ENCODE data around the gene CAVIN1. TPM values are rescaled to one million over a fixed set of nuclear protein-coding genes. Genes with fewer than 3 reads are reported as not detected.
A peak's percentile ranks its signal among the peaks of the same experiment; 100 is the strongest.
"Not testable (repeated sequence)": the region's sequence is repeated elsewhere in the genome, so short reads cannot be mapped to it uniquely, and the experiment has no call there.

Gene CAVIN1
- total RNA-seq, 1 experiment from 2014 or later, result 236 TPM

- peak; percentile 40 for DNase-seq (ENCODE audit: low read depth)
Observed at GRCh38 chr17:42378959-42379594, 44.0 kb downstream of the CAVIN1 start.

- no peak for DNase-seq (ENCODE audit: low read depth)
Observed at GRCh38 chr17:42378359-42378958, 44.6 kb downstream of the CAVIN1 start.

GRCh38 chr17:42373896-42374295 is 49.2 kb downstream of the CAVIN1 start:
- no peak for DNase-seq (ENCODE audit: low read depth)

- DNase-seq (ENCODE audit: low read depth), result no peak
Observed at GRCh38 chr17:42372142-42372541, 50.9 kb downstream of the CAVIN1 start.

GRCh38 chr17:42368797-42369561 is 54.1 kb downstream of the CAVIN1 start:
- DNase-seq (ENCODE audit: low read depth), result not testable (repeated sequence)

GRCh38 chr17:42368310-42368709 is 54.7 kb downstream of the CAVIN1 start:
- not testable (repeated sequence) for DNase-seq (ENCODE audit: low read depth)

GRCh38 chr17:42366176-42367023 is 56.7 kb downstream of the CAVIN1 start:
- DNase-seq (ENCODE audit: low read depth), result not testable (repeated sequence)

- peak; percentile 59 for DNase-seq (ENCODE audit: low read depth)
Observed at GRCh38 chr17:42365136-42365535, 57.9 kb downstream of the CAVIN1 start.

GRCh38 chr17:42363767-42364585 is 59.1 kb downstream of the CAVIN1 start:
- DNase-seq (ENCODE audit: low read depth), result no peak

GRCh38 chr17:42363231-42363630 is 59.8 kb downstream of the CAVIN1 start:
- no peak for DNase-seq (ENCODE audit: low read depth)

- DNase-seq (ENCODE audit: low read depth), result no peak
Observed at GRCh38 chr17:42362245-42362961, 60.7 kb downstream of the CAVIN1 start.

- DNase-seq (ENCODE audit: low read depth), result no peak
Observed at GRCh38 chr17:42361781-42362186, 61.3 kb downstream of the CAVIN1 start.

- not testable (repeated sequence) for DNase-seq (ENCODE audit: low read depth)
Observed at GRCh38 chr17:42360388-42360787, 62.7 kb downstream of the CAVIN1 start.

GRCh38 chr17:42359133-42359532 is 63.9 kb downstream of the CAVIN1 start:
- no peak for DNase-seq (ENCODE audit: low read depth)

GRCh38 chr17:42358434-42358833 is 64.6 kb downstream of the CAVIN1 start:
- DNase-seq (ENCODE audit: low read depth), result no peak

- no peak for DNase-seq (ENCODE audit: low read depth)
Observed at GRCh38 chr17:42354956-42355843, 67.9 kb downstream of the CAVIN1 start.

Measured in HT1080 (cell line).